IPS-15b (cell line): Measurements from ENCODE around the gene CMSS1.

Experiments
- H3K27me3 ChIP-seq: one replicate; pipeline ENCODE4 v1.6.1; 2013; ENCODE audit warnings: low read length; ENCODE audit not compliant: control insufficient read depth, insufficient read depth
- H3K36me3 ChIP-seq: one replicate; pipeline ENCODE4 v1.6.1; 2013; ENCODE audit warnings: low read length; ENCODE audit not compliant: control insufficient read depth, insufficient read depth
- H3K4me1 ChIP-seq: one replicate; pipeline ENCODE4 v1.6.1; 2013; ENCODE audit warnings: mild to moderate bottlenecking, low read length; ENCODE audit not compliant: control insufficient read depth, insufficient read depth
- H3K4me3 ChIP-seq: one replicate; pipeline ENCODE4 v1.5.1; 2013; ENCODE audit warnings: low read depth, low read length
- H3K9ac ChIP-seq: one replicate; pipeline ENCODE4 v1.6.1; 2013; ENCODE audit warnings: low read depth, mild to moderate bottlenecking, low read length
- H3K9me3 ChIP-seq: one replicate; pipeline ENCODE4 v1.6.1; 2013; ENCODE audit warnings: mild to moderate bottlenecking, low read length; ENCODE audit not compliant: control insufficient read depth, insufficient read depth

CMSS1 gene

GRCh38 chr3:99919694-99920093 lies 102.0 kb downstream of the CMSS1 start:
- no peaks in the 10 kb centered on the region for H3K36me3 ChIP-seq
- peaks cover 17% of the 10 kb centered on the region for H3K4me1 ChIP-seq
- H3K4me3 ChIP-seq: no peak overlapping the region
- H3K9me3 ChIP-seq: no peaks in the 10 kb centered on the region
- H3K27me3 ChIP-seq: no peaks in the 10 kb centered on the region
- H3K9ac ChIP-seq: no peak overlapping the region

GRCh38 chr3:99920481-99921376 lies 103.1 kb downstream of the CMSS1 start:
- no peaks in the 10 kb centered on the region for H3K36me3 ChIP-seq
- peaks cover 21% of the 10 kb centered on the region for H3K4me1 ChIP-seq
- H3K4me3 ChIP-seq: no peak overlapping the region
- H3K27me3 ChIP-seq: no peaks in the 10 kb centered on the region
- H3K9ac ChIP-seq: no peak overlapping the region
- no peaks in the 10 kb centered on the region for H3K9me3 ChIP-seq

GRCh38 chr3:99921377-99921695 lies 103.7 kb downstream of the CMSS1 start:
- H3K9ac ChIP-seq: no peak overlapping the region
- no peaks in the 10 kb centered on the region for H3K36me3 ChIP-seq
- H3K4me3 ChIP-seq: no peak overlapping the region
- H3K4me1 ChIP-seq: peaks cover 27% of the 10 kb centered on the region
- no peaks in the 10 kb centered on the region for H3K27me3 ChIP-seq
- no peaks in the 10 kb centered on the region for H3K9me3 ChIP-seq

DNA sequence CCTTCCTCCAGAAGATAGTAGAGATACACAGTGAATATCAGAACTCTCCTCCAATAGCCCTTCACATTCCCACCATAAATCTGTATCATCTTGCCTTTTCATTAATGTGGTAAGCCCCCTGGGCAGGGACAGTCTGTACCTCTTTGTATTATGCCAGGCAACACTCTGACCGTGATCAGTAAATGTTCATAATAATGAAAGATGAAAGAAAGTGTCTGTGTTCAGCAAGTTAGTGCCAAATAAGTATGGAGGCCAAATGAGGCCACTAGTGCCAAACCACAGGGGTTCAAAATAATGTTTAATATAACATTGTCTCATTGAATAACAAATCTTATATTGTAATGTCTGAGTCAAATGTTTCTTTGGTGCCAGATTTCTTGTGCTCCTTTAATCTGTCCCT lies 104.3 kb downstream of the CMSS1 start:
- peaks cover 33% of the 10 kb centered on the region for H3K4me1 ChIP-seq
- no peak overlapping the region for H3K9ac ChIP-seq
- no peaks in the 10 kb centered on the region for H3K27me3 ChIP-seq
- no peaks in the 10 kb centered on the region for H3K9me3 ChIP-seq
- no peaks in the 10 kb centered on the region for H3K36me3 ChIP-seq
- H3K4me3 ChIP-seq: no peak overlapping the region

DNA sequence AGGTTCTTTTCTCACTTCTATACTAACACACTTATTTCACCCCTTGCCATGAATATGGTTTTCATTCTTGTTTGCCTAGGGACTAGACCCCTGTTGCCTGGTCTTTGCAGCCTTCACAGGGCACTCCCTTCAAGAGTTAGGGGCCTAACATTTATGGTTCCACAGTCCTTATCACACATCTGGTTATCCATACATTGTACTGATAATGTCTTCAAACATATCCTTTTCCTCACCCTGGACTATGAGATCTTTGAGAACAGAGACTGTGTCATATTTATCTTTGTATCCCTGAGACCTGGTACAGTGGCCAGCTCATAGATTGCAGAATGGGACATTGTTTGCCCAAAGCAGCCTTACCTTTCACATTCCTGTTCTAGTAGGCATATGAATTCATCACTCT lies 106.2 kb downstream of the CMSS1 start:
- no peak overlapping the region for H3K9ac ChIP-seq
- H3K27me3 ChIP-seq: no peaks in the 10 kb centered on the region
- H3K9me3 ChIP-seq: no peaks in the 10 kb centered on the region
- H3K4me3 ChIP-seq: no peak overlapping the region
- H3K4me1 ChIP-seq: peaks cover 38% of the 10 kb centered on the region
- H3K36me3 ChIP-seq: no peaks in the 10 kb centered on the region

DNA sequence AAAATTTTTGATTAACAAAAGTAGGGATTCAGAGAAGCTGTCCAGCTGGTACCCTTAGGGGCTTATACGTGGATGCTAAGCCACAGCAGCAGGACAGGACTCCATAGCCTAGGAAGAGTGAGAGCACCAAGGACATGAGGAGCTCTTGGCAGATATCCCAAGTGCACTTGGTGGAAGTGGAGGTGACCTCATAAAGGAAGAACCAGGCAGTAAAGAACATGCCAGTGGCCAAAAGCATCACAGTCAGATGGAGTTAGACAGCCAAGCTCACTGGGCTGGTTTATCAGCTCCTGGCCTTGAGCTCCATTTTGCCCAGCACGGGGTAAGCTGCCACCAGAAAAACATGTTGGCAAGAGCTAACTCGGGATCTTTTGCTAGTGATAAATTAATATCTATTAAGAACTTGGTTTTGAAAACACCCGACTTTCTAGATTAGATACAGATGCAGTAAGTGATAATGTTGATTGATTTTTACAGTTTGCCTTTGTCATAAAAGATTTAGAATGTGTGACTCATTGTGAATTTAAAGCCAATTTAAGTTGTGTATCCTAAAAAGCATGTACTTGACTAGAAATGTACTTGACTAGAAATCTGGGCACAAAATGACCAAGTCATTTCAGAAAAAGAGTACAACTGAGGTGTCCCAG lies 108.0 kb downstream of the CMSS1 start:
- no peak overlapping the region for H3K9ac ChIP-seq
- no peak overlapping the region for H3K4me3 ChIP-seq
- H3K27me3 ChIP-seq: no peaks in the 10 kb centered on the region
- H3K9me3 ChIP-seq: no peaks in the 10 kb centered on the region
- no peaks in the 10 kb centered on the region for H3K36me3 ChIP-seq
- H3K4me1 ChIP-seq: peaks cover 36% of the 10 kb centered on the region

DNA sequence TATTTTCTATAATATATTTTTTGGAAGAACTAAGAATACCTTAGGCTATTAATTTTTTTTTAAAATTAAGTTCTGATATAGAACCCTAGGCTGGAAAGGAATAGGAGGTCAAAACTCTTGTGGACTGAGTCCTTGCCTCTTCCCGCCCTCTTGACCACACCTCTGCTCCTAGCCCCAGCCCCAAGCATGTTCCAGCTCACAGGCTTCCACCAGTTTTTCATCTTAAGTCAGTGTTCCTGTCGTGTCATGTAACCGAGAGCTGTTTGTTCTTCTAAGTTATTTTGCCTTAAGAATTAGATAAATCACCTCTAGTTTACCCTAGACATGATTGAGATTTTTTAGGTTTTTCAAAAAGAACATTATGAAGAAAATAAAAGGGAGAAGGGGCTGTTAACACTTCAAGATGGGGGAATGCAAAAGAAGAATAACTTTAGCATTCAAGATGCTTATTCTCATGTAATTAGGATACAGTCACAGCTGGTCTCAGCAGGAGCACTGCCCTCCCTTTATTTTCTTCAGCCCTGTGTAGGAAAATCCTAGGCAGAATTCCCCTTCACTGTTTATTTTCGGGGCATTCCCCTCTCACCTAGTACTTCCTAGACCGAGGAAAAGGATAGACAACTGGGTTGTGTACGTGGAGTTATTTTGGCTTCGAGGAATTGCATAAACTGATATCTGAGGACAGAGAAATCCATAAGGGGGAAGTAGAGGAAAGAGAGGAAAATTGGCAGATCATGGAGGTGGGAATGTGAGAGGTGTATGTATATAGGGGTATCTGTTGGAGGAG lies 110.2 kb downstream of the CMSS1 start:
- H3K9me3 ChIP-seq: no peaks in the 10 kb centered on the region
- H3K27me3 ChIP-seq: no peaks in the 10 kb centered on the region
- no peak overlapping the region for H3K9ac ChIP-seq
- peak overlapping the region; percentile 12 for H3K4me3 ChIP-seq
- peaks cover 40% of the 10 kb centered on the region for H3K4me1 ChIP-seq
- no peaks in the 10 kb centered on the region for H3K36me3 ChIP-seq

GRCh38 chr3:99928771-99929744 lies 111.4 kb downstream of the CMSS1 start:
- Histone ChIP-seq H3K36me3 (no peaks in the 10 kb centered on the region), H3K9me3 (no peaks in the 10 kb centered on the region), H3K27me3 (no peaks in the 10 kb centered on the region), H3K4me3 (no peak overlapping the region), H3K4me1 (peaks cover 39% of the 10 kb centered on the region), H3K9ac (no peak overlapping the region)

- Histone ChIP-seq H3K9me3 (no peaks in the 10 kb centered on the region), H3K36me3 (no peaks in the 10 kb centered on the region), H3K9ac (no peak overlapping the region), H3K27me3 (no peaks in the 10 kb centered on the region), H3K4me1 (peaks cover 38% of the 10 kb centered on the region), H3K4me3 (no peak overlapping the region)
Observed at GRCh38 chr3:99929745-99930139, 112.1 kb downstream of the CMSS1 start.

DNA sequence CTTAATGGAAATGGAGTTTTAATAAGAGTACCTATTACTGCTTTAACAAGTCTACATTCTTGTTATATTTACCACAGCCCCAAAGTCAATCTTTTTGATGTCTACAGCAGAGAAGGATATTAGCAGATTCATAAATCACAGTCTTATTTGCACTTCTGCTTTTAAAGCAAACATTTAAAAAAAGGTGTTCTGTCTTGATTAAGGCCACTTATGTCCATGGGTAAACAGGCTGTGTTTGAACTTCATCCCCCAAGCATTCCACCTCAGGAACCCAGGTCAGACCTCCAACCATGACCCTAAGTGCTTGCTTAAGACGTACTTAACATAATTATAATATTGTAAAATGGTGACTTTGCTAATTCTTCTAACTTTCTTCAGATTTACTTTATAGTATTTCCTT lies 113.4 kb downstream of the CMSS1 start:
- H3K36me3 ChIP-seq: no peaks in the 10 kb centered on the region
- no peaks in the 10 kb centered on the region for H3K27me3 ChIP-seq
- H3K9ac ChIP-seq: no peak overlapping the region
- H3K4me3 ChIP-seq: no peak overlapping the region
- peaks cover 30% of the 10 kb centered on the region for H3K4me1 ChIP-seq
- H3K9me3 ChIP-seq: no peaks in the 10 kb centered on the region
